Cardiac muscle cell (in vitro differentiated cells and primary cell): ENCODE data around the gene MAN1A1. TPM values are rescaled to one million over a fixed set of nuclear protein-coding genes. Genes with fewer than 3 reads are reported as not detected.
A peak's percentile ranks its signal among the peaks of the same experiment; 100 is the strongest.

Experiments used
- DNase-seq, 2 donors: peaks; one replicate each; pipeline versions ENCODE4 v3.0.0 to v3.0.0-alpha.2; 2010 to 2017; ENCODE audit warnings: low read depth in 1 of 2, low spot score in 1 of 2
- H3K27ac ChIP-seq: fragments of 200-600 bp; sonication (generic); 2 replicates; pipeline ENCODE4 v1.5.1; 2016
- H3K27me3 ChIP-seq: fragments of 200-600 bp; sonication (generic); 2 replicates; pipeline ENCODE4 v1.6.0; 2016; ENCODE audit warnings: control low read depth
- H3K36me3 ChIP-seq: fragments of 200-600 bp; sonication (generic); 2 replicates; pipeline ENCODE4 v1.5.1; 2016; ENCODE audit warnings: control low read depth
- H3K4me1 ChIP-seq: fragments of 200-600 bp; sonication (generic); 2 replicates; pipeline ENCODE4 v1.8.1; 2017; ENCODE audit warnings: low read depth, mild to moderate bottlenecking, mixed run types
- H3K4me3 ChIP-seq: fragments of 200-600 bp; sonication (generic); 2 replicates; pipeline ENCODE4 v1.5.1; 2016; ENCODE audit warnings: mild to moderate bottlenecking
- H3K9me3 ChIP-seq: fragments of 200-600 bp; sonication (generic); 2 replicates; pipeline ENCODE4 v1.5.1; 2017; ENCODE audit warnings: low read depth, mild to moderate bottlenecking, control low read depth
- polyA plus RNA-seq: library from polyadenylated mRNA; unstranded; fragments of >200 nt; fragmentation: Nextera tagmentation; extraction: Ambion mirVana; gene quantifications from 2 replicates; pipeline ENCODE4 v1.2.1, GENCODE V29; 2016
- total RNA-seq: library from RNA; depleted of rRNA; stranded (reverse); fragments of >200 nt; gene quantifications from 2 replicates; pipeline ENCODE4 v1.2.3, GENCODE V29; 2016
- TF ChIP-seq, protein P1 (sequence below): IDR thresholded peaks from 2 replicates; pipeline ENCODE4 v1.5.1; 2012; ENCODE audit warnings: low read depth, mild to moderate bottlenecking, low read length

Gene MAN1A1
- total and polyA plus RNA-seq, 2 experiments from 2014 or later: 19.2 to 34.8 TPM

DNA sequence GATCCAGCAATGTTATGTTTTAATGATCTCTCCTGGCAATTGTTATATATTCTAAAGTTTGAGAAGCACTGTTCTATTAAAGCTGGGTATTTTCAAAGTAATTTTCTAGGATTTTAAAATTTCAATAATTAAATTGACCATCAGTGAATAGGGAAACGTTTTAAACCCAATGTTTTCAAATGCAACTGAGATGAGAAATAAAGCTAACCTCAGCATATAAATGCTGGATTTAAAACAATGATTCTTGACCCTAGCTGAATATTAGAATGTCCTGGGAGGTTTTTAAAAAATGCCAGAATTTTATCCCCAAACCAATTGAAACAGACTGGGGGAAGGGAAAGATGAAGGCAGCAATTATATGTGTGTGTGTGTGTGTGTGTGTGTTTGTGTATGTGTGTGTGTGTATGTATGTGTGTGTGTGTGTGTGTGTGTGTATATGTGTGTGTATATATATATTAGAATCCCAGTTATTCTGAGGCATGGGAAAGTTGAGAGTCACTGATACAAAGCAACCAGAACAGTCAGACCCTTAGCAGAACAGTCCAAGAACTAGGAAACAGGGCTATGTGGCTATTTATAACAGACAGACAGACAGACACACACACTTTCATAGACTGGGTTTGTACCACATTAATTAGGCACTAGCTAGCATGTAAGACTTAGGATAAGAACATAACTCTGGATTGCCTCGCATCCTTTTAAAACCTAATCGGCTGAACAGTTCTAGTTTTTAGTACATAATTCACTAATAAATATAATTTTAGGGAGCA is 107.8 kb downstream of the MAN1A1 start:
- H3K9me3 ChIP-seq: no peaks in the 10 kb centered on the region
- H3K4me3 ChIP-seq: no peak overlapping the region
- H3K27me3 ChIP-seq: no peaks in the 10 kb centered on the region
- TF ChIP-seq, protein P1, sequence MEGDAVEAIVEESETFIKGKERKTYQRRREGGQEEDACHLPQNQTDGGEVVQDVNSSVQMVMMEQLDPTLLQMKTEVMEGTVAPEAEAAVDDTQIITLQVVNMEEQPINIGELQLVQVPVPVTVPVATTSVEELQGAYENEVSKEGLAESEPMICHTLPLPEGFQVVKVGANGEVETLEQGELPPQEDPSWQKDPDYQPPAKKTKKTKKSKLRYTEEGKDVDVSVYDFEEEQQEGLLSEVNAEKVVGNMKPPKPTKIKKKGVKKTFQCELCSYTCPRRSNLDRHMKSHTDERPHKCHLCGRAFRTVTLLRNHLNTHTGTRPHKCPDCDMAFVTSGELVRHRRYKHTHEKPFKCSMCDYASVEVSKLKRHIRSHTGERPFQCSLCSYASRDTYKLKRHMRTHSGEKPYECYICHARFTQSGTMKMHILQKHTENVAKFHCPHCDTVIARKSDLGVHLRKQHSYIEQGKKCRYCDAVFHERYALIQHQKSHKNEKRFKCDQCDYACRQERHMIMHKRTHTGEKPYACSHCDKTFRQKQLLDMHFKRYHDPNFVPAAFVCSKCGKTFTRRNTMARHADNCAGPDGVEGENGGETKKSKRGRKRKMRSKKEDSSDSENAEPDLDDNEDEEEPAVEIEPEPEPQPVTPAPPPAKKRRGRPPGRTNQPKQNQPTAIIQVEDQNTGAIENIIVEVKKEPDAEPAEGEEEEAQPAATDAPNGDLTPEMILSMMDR: no peak
- no peaks in the 10 kb centered on the region for H3K36me3 ChIP-seq
- H3K4me1 ChIP-seq: peaks cover 5% of the 10 kb centered on the region
- no peak for DNase-seq
- no peak overlapping the region for H3K27ac ChIP-seq

DNA sequence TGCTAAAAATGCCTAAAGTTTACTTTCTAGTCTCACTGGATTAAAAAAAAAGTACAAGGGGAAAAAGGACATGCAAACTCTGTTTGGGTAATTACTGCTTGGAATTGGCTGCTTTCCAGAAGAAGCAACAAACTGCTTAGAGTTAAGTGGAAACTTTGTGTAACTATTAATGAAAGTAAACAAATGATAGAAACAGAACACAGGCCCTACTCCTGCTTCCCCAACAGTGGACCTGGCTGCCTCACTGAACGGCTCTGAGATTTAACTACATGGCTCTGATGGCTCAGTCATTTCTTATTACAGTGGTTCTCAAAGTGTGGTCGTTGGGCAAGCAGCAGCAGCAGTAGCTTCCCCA is 108.5 kb downstream of the MAN1A1 start:
- DNase-seq: peak in 1 of 2 donors; percentile 52
- Histone ChIP-seq H3K4me1 (peaks cover 5% of the 10 kb centered on the region), H3K4me3 (no peak overlapping the region), H3K27me3 (no peaks in the 10 kb centered on the region), H3K36me3 (no peaks in the 10 kb centered on the region), H3K9me3 (no peaks in the 10 kb centered on the region), H3K27ac (no peak overlapping the region)
- TF ChIP-seq, protein P1: no peak

DNA sequence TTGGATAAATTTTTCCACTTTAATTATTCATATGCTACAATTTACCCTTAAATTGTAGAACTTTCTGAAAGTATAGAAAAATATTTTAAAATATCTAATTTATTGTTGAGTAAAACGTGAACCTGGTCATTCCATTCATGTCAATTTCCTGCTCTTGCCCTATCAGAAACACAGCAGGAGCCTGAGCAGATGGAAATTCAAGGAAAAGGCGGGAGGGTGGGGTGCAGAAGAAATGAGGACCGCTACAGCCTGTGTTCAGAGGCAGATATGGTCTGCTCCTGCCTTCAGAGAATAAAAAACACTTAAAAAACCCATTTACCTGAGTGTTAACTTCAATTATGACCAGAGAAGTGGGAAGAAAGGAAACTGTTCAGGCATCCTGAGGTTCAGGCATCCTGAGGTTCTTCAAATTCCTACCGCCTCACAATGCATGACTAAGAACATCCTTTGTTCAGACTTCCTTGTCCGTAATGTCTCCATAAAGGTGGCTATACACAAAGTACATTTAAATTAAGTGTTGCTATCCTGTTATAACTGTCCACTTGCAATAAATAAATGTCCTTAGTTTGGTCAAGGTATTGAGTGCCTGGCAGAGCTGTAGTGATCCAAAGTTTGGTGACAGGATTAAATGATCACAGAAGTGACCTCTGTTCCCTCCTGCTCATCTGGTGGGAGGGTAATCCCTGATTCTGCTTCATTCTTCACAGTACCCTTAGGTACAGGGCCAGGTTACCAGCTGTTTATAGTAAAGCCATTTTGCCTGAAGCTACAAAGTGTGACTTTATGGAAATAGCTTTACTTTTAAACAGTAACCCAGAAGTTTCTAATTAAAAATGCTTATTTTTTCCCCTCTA is 109.1 kb downstream of the MAN1A1 start:
- DNase-seq: peak in 1 of 2 donors; percentile 3
- TF ChIP-seq, protein P1: no peak
- H3K27ac ChIP-seq: no peak overlapping the region

DNA sequence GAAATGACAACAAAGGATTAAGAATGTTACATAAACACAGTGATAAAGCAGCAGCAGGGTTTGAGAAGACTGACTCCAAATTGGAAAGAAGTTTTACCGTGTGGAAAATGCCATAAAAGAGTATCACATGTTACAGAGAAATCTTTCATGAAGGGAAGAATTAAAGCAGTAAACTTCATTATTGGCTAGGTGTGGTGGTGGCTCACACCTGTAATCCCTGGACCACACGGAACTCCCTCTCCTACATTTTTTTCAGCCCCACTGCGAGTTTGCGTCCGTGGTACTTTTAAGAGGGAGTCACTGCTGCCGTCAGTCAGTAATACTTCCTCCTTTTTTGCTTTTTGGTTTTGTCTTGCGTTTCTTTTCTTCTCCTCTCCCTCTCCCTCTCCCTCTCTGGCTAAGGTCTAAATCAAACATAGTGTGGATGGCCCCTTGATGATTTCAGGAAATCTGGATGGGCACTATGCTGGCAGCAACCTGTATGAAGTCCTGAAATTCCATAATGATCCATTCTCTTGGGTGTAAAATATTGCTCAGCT is 112.3 kb downstream of the MAN1A1 start:
- DNase-seq: no peak
- H3K27me3 ChIP-seq: no peaks in the 10 kb centered on the region
- TF ChIP-seq, protein P1: no peak
- H3K27ac ChIP-seq: no peak overlapping the region
- H3K36me3 ChIP-seq: no peaks in the 10 kb centered on the region
- peaks cover 9% of the 10 kb centered on the region for H3K4me1 ChIP-seq
- no peak overlapping the region for H3K4me3 ChIP-seq
- no peaks in the 10 kb centered on the region for H3K9me3 ChIP-seq

More for the DNA sequence above, 109.1 kb downstream of the MAN1A1 start:
- Histone ChIP-seq H3K36me3 (no peaks in the 10 kb centered on the region), H3K9me3 (no peaks in the 10 kb centered on the region), H3K4me1 (peaks cover 5% of the 10 kb centered on the region), H3K27me3 (no peaks in the 10 kb centered on the region), H3K4me3 (no peak overlapping the region)

DNA sequence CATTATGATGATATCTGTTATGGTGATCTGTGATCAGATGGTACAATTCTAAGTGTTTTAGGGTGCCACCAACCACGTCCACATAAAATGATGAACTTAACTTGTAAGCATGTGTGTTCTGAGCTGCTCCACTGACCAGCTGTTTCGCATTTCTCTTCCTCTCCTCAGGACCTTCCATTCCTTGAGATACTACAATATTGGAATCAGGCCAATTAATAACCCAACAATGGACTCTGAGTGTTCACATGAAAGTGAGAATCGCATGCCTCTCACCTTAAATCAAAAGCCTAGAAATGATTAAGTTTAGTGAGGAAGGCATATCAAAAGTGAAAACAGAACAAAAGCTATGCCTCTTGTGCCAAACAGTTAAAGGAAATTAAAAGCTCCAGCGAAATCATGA is 114.6 kb downstream of the MAN1A1 start:
- TF ChIP-seq, protein P1: no peak
- DNase-seq: no peak
- Histone ChIP-seq H3K9me3 (no peaks in the 10 kb centered on the region), H3K27ac (no peak overlapping the region), H3K36me3 (no peaks in the 10 kb centered on the region), H3K4me1 (peaks cover 5% of the 10 kb centered on the region), H3K27me3 (no peaks in the 10 kb centered on the region), H3K4me3 (no peak overlapping the region)
